ENCODE measurements around the gene BACH2. TPM values are rescaled to one million over a fixed set of nuclear protein-coding genes. Genes with fewer than 3 reads are reported as not detected.

The BACH2 gene
- total and polyA plus RNA-seq, 9 of the 15 experiments (the other 6 are each of a cell fraction or from before 2014, with no cell fraction given), result 0.06 to 3.1 (median 0.59) TPM

GRCh38 chr6:89989742-89990141 is 306.9 kb downstream of the BACH2 start (continued):
- no peak for TF ChIP-seq ELF2 (CRISPR knock-in tag; IDR thresholded peaks at IDR 0.05)
- no peak for TF ChIP-seq MEF2A (IDR thresholded peaks at IDR 0.05; ENCODE audit: control insufficient read depth, low read depth, low read length)
- no peak for TF ChIP-seq AFF4 (CRISPR knock-in tag; IDR thresholded peaks at IDR 0.05)

- ChIA-PET POLR2A (no interaction called here), CTCF (ENCODE audit: low intra/inter-chr PET ratio) (no interaction called here)
- no peak for TF ChIP-seq SMARCA4 (IDR thresholded peaks at IDR 0.05)
- no peak for TF ChIP-seq FOXP4 (CRISPR knock-in tag; IDR thresholded peaks at IDR 0.05; ENCODE audit: borderline replicate concordance)
- TF ChIP-seq TEAD1 (CRISPR knock-in tag; IDR thresholded peaks at IDR 0.05), result no peak
- TF ChIP-seq ZNF23 (CRISPR knock-in tag; IDR thresholded peaks at IDR 0.05), result no peak
- no peak for TF ChIP-seq SRSF3 (IDR thresholded peaks at IDR 0.05; ENCODE audit: insufficient read depth, low read length)
- TF ChIP-seq PCBP1 (IDR thresholded peaks at IDR 0.05; ENCODE audit: low read depth, low read length, poor library complexity, severe bottlenecking), result no peak
- TF ChIP-seq PBX2 (CRISPR knock-in tag; IDR thresholded peaks at IDR 0.05; ENCODE audit: low read depth), result no peak
- no peak for TF ChIP-seq PBX2 (tag; conservative IDR thresholded peaks at IDR 0.05; ENCODE audit: low read depth)
- no peak for TF ChIP-seq RB1 (IDR thresholded peaks at IDR 0.05; ENCODE audit: low read depth)
- TF ChIP-seq ATF7 (IDR thresholded peaks at IDR 0.05), result no peak
- no peak for TF ChIP-seq RUNX1 (IDR thresholded peaks at IDR 0.05; ENCODE audit: low read depth)
Observed at GRCh38 chr6:89987830-89988229, 308.8 kb downstream of the BACH2 start.

More at GRCh38 chr6:89987830-89988229, 308.8 kb downstream of the BACH2 start:
- intact Hi-C loops (cut with micrococcal nuclease), result no loop called here
- H3K4me3 ChIP-seq, result no peak overlapping the region
- no peaks in the 10 kb centered on the region for H3K36me3 ChIP-seq (ENCODE audit: control insufficient read depth, insufficient read depth, low read length)
- DNase-seq (ENCODE audit: extremely low read depth in 1 of 4, low spot score in 3 of 4) (no peak), ATAC-seq (no peak), FAIRE-seq (no peak)
- H4K20me1 ChIP-seq (replicated peaks; ENCODE audit: control insufficient read depth, insufficient read depth, low read length), result no peaks in the 10 kb centered on the region
- H3K4me1 ChIP-seq (replicated peaks in 1 of 2; ENCODE audit: control insufficient read depth in 2 of 2, insufficient read depth in 2 of 2, low read length in 2 of 2), result 0 out of 5 replicates have a peak, but pooled peaks cover 0 to 2% of the 10 kb centered on the region in 2 experiments
- no peak overlapping the region for H2AFZ ChIP-seq (ENCODE audit: low read depth, low read length)
- H3K9me3 ChIP-seq (replicated peaks; ENCODE audit: control insufficient read depth, insufficient read depth, low read depth, low read length), result no peaks in the 10 kb centered on the region
- peaks cover 4 to 12% of the 10 kb centered on the region in 2 experiments; a peak in 3 of 5 replicates for H3K27me3 ChIP-seq (ENCODE audit: control insufficient read depth in 2 of 2, insufficient read depth in 2 of 2, low read length in 2 of 2)
- no peaks in the 10 kb centered on the region for H3K9me1 ChIP-seq (ENCODE audit: control insufficient read depth, insufficient read depth, low read length)
- 5% methylated on average over 2 of the region's 2 CpGs for WGBS (ENCODE audit: insufficient coverage, low coverage, missing lambda C conversion rate)
- in situ Hi-C loops (cut with MboI), result no loop called here
- BruUV-seq (replicated peaks), result no TSS peak
- no peaks in the 10 kb centered on the region for H3K79me2 ChIP-seq (ENCODE audit: control insufficient read depth, insufficient read depth, low read length)
- H3K9ac ChIP-seq (ENCODE audit: insufficient read depth in 1 of 2, low read depth in 2 of 2, low read length in 2 of 2), result no peak overlapping the region
- no peak overlapping the region for H3K4me2 ChIP-seq (ENCODE audit: insufficient read depth, low read length)
- H3K27ac ChIP-seq (ENCODE audit: extremely low read depth, low read depth, low read length), result no peak overlapping the region

All from K562 (cell line).